Upper lobe of right lung (tissue), 1 donor: ENCODE data around the gene PFKFB3. TPM values are rescaled to one million over a fixed set of nuclear protein-coding genes. Genes with fewer than 3 reads are reported as not detected.

Experiments used
- ATAC-seq: fragments of 200-7000 bp; cut with Tn5 transposase; one replicate; pipeline ENCODE4 v1.9.1; 2020; ENCODE audit warnings: mild to moderate bottlenecking, moderate library complexity
- DNase-seq: peaks from one replicate; pipeline ENCODE4 v3.0.0-alpha.2; 2020
- H3K27ac ChIP-seq: fragments of 200-600 bp; one replicate; pipeline ENCODE4 v1.8.0; 2022
- H3K27me3 ChIP-seq: fragments of 200-600 bp; one replicate; pipeline ENCODE4 v1.8.0; 2022; ENCODE audit warnings: mild to moderate bottlenecking
- H3K36me3 ChIP-seq: fragments of 200-600 bp; one replicate; pipeline ENCODE4 v1.8.0; 2022
- H3K4me1 ChIP-seq: fragments of 200-600 bp; one replicate; pipeline ENCODE4 v1.8.0; 2022
- H3K4me3 ChIP-seq: fragments of 200-600 bp; one replicate; pipeline ENCODE4 v1.8.0; 2022; ENCODE audit warnings: mild to moderate bottlenecking
- H3K9me3 ChIP-seq: fragments of 200-600 bp; one replicate; pipeline ENCODE4 v1.8.0; 2022
- intact Hi-C: fragments of 100-400 bp; cut with DNase I; formaldehyde crosslinking; loops from one replicate; pipeline ENCODE4 v1.11.0; 2022
- total RNA-seq: library from RNA; stranded (reverse); fragmentation: NEBNext Ultra II Directional; extraction: Animal tissue kit (Norgen Biotek cat#: 25700); gene quantifications from one replicate; pipeline ENCODE4 v1.2.1, GENCODE V29; 2021
- TF ChIP-seq, protein P1 (sequence below): fragments of 200-600 bp; IDR thresholded peaks from one replicate; pipeline ENCODE4 v1.8.0; 2022; ENCODE audit warnings: antibody characterized with exemption
- donor health status: DM: no; HTN: yes; CAD: no; lungs with severe emphysema.

PFKFB3 gene
- total RNA-seq, 1 donor from 2014 or later: 77.2 TPM

DNA sequence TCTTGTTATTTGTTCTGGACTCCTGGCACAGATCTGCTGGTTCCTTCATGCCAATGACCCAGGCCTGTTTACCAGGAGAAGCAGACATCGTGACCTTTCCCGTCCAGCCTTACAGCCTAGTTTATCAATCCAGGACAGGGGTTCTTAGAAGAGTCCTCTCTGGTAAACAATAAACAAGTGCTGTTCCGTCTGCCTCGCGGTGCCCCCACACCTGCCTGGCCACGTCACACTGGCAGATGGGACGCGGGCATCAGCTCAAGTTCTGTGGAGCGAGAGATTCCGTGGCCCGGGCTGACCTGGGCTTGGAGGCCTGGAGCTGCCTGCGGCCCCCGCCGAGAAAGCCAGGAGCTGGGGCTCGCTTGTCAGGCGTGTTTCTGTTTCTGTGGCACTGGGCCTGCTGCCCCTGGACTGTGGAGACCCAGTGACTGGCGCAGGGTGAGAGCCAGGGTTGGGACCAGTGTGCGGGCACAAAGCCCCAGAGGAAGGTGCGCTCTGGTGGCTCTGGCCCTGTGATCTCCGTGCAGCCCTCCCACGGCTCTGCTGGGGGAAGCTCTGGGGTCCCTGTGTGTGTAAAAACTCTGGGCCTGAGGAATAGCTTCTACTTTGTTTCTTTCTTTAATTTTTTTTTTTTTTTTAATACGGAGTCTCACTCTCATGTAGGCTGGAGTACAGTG lies 28.4 kb upstream of the PFKFB3 start:
- no peaks in the 10 kb centered on the region for H3K36me3 ChIP-seq
- H3K4me3 ChIP-seq: no peak overlapping the region
- H3K27ac ChIP-seq: no peak overlapping the region
- no peaks in the 10 kb centered on the region for H3K9me3 ChIP-seq
- peaks cover 21% of the 10 kb centered on the region for H3K4me1 ChIP-seq
- no peak for DNase-seq
- intact Hi-C loops: no loop called here
- H3K27me3 ChIP-seq: no peaks in the 10 kb centered on the region
- ATAC-seq: no peak
- TF ChIP-seq, protein P1, sequence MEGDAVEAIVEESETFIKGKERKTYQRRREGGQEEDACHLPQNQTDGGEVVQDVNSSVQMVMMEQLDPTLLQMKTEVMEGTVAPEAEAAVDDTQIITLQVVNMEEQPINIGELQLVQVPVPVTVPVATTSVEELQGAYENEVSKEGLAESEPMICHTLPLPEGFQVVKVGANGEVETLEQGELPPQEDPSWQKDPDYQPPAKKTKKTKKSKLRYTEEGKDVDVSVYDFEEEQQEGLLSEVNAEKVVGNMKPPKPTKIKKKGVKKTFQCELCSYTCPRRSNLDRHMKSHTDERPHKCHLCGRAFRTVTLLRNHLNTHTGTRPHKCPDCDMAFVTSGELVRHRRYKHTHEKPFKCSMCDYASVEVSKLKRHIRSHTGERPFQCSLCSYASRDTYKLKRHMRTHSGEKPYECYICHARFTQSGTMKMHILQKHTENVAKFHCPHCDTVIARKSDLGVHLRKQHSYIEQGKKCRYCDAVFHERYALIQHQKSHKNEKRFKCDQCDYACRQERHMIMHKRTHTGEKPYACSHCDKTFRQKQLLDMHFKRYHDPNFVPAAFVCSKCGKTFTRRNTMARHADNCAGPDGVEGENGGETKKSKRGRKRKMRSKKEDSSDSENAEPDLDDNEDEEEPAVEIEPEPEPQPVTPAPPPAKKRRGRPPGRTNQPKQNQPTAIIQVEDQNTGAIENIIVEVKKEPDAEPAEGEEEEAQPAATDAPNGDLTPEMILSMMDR: no peak

DNA sequence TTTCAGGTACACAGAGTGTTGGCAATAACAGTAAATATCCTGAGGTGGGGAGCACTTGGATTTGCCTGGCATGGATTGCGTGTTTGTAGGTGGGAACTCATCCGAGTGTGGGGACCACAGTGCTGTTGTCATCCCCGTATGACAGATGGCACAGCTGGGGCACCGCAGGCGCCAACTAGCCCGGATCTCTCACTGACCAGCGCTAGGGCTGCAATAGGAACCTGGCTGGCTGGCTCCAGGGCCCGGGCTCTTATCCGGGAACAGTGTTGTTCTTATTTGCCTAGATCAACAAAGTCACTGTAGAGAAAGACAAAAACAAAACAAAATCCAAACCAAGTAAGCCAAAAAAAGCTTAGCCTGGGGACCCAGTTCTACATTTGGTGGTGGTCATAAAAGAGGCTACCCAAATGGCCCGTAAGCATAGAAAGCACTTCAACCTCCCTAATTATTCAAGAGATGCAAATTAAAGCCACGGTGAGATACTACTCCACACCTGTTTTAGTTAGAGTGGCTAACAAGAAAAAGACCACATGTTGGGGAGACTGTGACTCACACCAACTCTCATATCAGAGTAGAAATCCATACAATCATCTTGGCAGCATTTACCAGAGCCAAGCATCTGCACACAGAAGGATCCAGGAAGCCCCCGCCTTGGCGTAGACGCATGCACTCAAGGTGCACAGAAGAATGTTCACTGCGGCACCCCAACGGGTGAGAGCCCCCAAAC lies 27.2 kb upstream of the PFKFB3 start:
- no peak for ATAC-seq
- Histone ChIP-seq H3K9me3 (no peaks in the 10 kb centered on the region), H3K4me1 (peaks cover 21% of the 10 kb centered on the region), H3K4me3 (no peak overlapping the region), H3K27ac (no peak overlapping the region), H3K27me3 (no peaks in the 10 kb centered on the region), H3K36me3 (no peaks in the 10 kb centered on the region)
- peak; percentile 43 for DNase-seq
- intact Hi-C loops: no loop called here
- TF ChIP-seq, protein P1: no peak

DNA sequence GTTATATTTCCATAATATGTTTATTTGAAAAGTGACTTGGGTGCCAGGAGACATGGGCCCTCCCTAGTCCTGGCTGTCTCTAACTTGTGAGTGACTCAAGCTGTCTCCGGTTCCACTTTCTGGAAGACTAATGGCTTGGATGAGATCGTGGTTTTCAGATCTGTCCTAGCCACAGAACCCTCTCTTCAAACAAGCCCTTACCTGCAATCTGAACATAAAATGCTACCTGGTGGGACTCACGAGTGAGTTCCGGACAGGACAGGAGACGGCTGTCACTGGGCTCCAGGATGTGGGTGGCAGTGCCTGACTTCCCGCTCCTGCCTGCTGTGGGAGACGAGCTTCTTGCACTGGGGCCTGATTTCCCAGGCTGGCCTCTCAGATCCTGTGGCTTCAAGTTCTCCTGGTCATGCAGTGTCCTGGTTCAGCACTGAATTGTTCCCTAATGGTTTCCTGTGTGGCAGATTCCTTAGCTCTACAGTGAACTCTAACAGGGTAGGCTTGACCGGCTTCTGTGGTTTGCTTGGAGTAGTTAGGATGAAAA lies 26.0 kb upstream of the PFKFB3 start:
- H3K4me3 ChIP-seq: no peak overlapping the region
- H3K4me1 ChIP-seq: peaks cover 14% of the 10 kb centered on the region
- peak overlapping the region; percentile 42 for H3K27ac ChIP-seq
- no peaks in the 10 kb centered on the region for H3K36me3 ChIP-seq
- ATAC-seq (no peak), DNase-seq (peak; percentile 38)
- H3K9me3 ChIP-seq: no peaks in the 10 kb centered on the region
- intact Hi-C loops: no loop called here
- TF ChIP-seq, protein P1: no peak
- H3K27me3 ChIP-seq: no peaks in the 10 kb centered on the region

DNA sequence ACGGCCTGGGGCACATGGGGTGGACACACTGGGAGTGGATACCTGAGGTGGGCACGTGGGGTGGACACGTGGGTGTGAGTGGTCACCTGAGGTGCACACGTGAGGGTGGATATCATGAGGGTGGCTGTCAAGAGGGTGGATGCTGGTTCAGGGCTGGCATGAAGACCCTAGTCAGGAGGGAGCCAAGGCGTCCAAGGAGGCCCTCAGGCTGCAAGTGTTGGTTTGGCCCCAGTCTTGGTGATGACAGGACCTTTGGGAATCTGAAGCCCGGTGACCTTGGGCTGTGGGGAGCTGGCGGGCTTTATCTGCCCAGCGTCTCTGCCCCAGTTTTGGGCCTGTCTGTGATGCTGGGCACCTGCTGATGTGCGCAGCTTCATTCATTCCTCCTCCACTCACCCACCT lies 24.9 kb upstream of the PFKFB3 start:
- no peak overlapping the region for H3K27ac ChIP-seq
- no peak for ATAC-seq

DNA sequence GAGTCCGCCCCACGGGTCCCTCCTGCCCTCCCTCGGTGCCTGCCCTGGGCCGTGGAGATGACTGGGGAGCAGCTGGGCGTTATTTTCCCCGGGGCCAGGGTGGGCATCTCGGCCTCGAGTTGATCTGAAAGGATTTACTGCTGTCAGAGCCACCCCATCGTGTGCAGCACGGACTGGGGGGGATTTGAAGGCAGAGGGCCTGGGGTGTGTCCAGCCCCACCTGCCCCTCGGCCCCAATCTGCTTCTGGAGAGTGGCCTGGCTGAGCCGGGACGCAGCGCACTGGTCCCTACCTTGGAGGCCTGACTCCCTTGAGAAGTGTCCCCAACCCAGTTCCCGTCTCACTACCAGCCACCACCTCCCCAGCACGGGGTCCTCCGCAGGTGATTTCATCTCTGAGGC lies 24.2 kb upstream of the PFKFB3 start:
- ATAC-seq (no peak), DNase-seq (peak; percentile 46)
- Histone ChIP-seq H3K4me1 (peaks cover 8% of the 10 kb centered on the region), H3K4me3 (no peak overlapping the region), H3K27me3 (no peaks in the 10 kb centered on the region), H3K27ac (no peak overlapping the region), H3K9me3 (no peaks in the 10 kb centered on the region), H3K36me3 (no peaks in the 10 kb centered on the region)
- TF ChIP-seq, protein P1: no peak
- intact Hi-C loops: no loop called here

More for the DNA sequence above, 24.9 kb upstream of the PFKFB3 start:
- Histone ChIP-seq H3K4me1 (peaks cover 8% of the 10 kb centered on the region), H3K27me3 (no peaks in the 10 kb centered on the region), H3K36me3 (no peaks in the 10 kb centered on the region), H3K9me3 (no peaks in the 10 kb centered on the region), H3K4me3 (no peak overlapping the region)
- DNase-seq: peak; percentile 23
- intact Hi-C loops: no loop called here
- TF ChIP-seq, protein P1: no peak
